Neural cell (in vitro differentiated cells): Measurements from ENCODE around the gene DGKK. TPM values are rescaled to one million over a fixed set of nuclear protein-coding genes. Genes with fewer than 3 reads are reported as not detected.

Experiments used
- H2AFZ ChIP-seq: fragments of 200-600, 300-800 bp; sonication (generic), shearing (Covaris generic); 2 replicates; pipeline ENCODE4 v1.6.0; 2014; ENCODE audit warnings: low read depth, mild to moderate bottlenecking, antibody characterized with exemption, low read length, moderate library complexity
- H3F3A ChIP-seq: fragments of 200-600 bp; shearing (Covaris generic); 2 replicates; pipeline ENCODE4 v1.6.1; 2016; ENCODE audit warnings: mild to moderate bottlenecking, moderate library complexity, mixed read lengths, antibody characterized with exemption, low read length; ENCODE audit not compliant: insufficient read depth, poor library complexity, severe bottlenecking
- H3K27ac ChIP-seq: fragments of 200-600, 300-800 bp; sonication (generic), shearing (Covaris generic); 2 replicates; pipeline ENCODE4 v1.5.1; 2014; ENCODE audit warnings: mild to moderate bottlenecking, low read length, moderate library complexity
- H3K27me3 ChIP-seq: fragments of 300-800, 200-600 bp; sonication (generic), shearing (Covaris generic); 2 replicates; pipeline ENCODE4 v1.6.0; 2014; ENCODE audit warnings: mild to moderate bottlenecking, low read depth, low read length, moderate library complexity; ENCODE audit not compliant: insufficient read depth
- H3K36me3 ChIP-seq: fragments of 300-800, 200-600 bp; sonication (generic), shearing (Covaris generic); 2 replicates; pipeline ENCODE4 v1.5.1; 2014; ENCODE audit warnings: mild to moderate bottlenecking, antibody characterized with exemption, low read length, moderate library complexity; ENCODE audit not compliant: insufficient read depth
- H3K4me2 ChIP-seq: fragments of 300-800, 200-600 bp; sonication (generic), shearing (Covaris generic); 2 replicates; pipeline ENCODE4 v1.6.0; 2014; ENCODE audit warnings: mild to moderate bottlenecking, low read length
- H3K4me3 ChIP-seq: fragments of 300-800, 200-600 bp; sonication (generic), shearing (Covaris generic); 2 replicates; pipeline ENCODE4 v1.5.1; 2014; ENCODE audit warnings: mild to moderate bottlenecking, low read length, moderate library complexity
- H3K79me2 ChIP-seq: fragments of 200-600 bp; shearing (Covaris generic); replicated peaks from 2 replicates; pipeline ENCODE4 v1.6.0; 2014; ENCODE audit warnings: mild to moderate bottlenecking, low read length, moderate library complexity; ENCODE audit not compliant: insufficient read depth
- H3K9ac ChIP-seq: fragments of 300-800, 200-600 bp; sonication (generic), shearing (Covaris generic); 2 replicates; pipeline ENCODE4 v1.6.1; 2016; ENCODE audit warnings: mild to moderate bottlenecking, low read length, mixed read lengths
- H3K9me2 ChIP-seq: fragments of 200-600 bp; shearing (Covaris generic); 2 replicates; pipeline ENCODE4 v1.6.1; 2016; ENCODE audit warnings: mild to moderate bottlenecking, low read length, mixed read lengths; ENCODE audit not compliant: insufficient read depth
- H3K9me3 ChIP-seq: fragments of 200-600, 300-800 bp; sonication (generic), shearing (Covaris generic); 2 replicates; pipeline ENCODE4 v1.6.1; 2016; ENCODE audit warnings: mild to moderate bottlenecking, mixed run types, low read length, moderate library complexity, mixed read lengths
- H4K20me1 ChIP-seq: fragments of 200-600 bp; shearing (Covaris generic); 2 replicates; pipeline ENCODE4 v1.6.1; 2016; ENCODE audit warnings: mild to moderate bottlenecking, mixed run types; ENCODE audit not compliant: insufficient read depth
- CTCF ChIP-seq: fragments of 450-650 bp; IDR thresholded peaks from 2 replicates; pipeline ENCODE4 v1.5.1; 2014; ENCODE audit warnings: antibody characterized with exemption, mild to moderate bottlenecking, moderate library complexity; ENCODE audit not compliant: poor library complexity, severe bottlenecking
- EP300 ChIP-seq: fragments of 450-650 bp; conservative IDR thresholded peaks from 2 replicates; pipeline ENCODE4 v1.6.1; 2014; ENCODE audit warnings: antibody characterized with exemption, mild to moderate bottlenecking, moderate library complexity; ENCODE audit not compliant: poor library complexity, severe bottlenecking
- EZH2 ChIP-seq: fragments of 200-600, 300-800 bp; shearing (Covaris generic), sonication (generic); IDR thresholded peaks from 2 replicates; pipeline ENCODE4 v1.6.1; 2014; ENCODE audit warnings: antibody characterized with exemption, low read length, borderline replicate concordance, mild to moderate bottlenecking; ENCODE audit not compliant: insufficient read depth, poor library complexity, severe bottlenecking
- MXI1 ChIP-seq: fragments of 450-650 bp; conservative IDR thresholded peaks from 2 replicates; pipeline ENCODE4 v1.6.1; 2014; ENCODE audit warnings: antibody characterized with exemption, mild to moderate bottlenecking; ENCODE audit not compliant: poor library complexity, severe bottlenecking
- POLR2AphosphoS5 ChIP-seq: IDR thresholded peaks from 2 replicates; pipeline ENCODE4 v1.6.1; 2012
- RAD21 ChIP-seq: fragments of 450-650 bp; conservative IDR thresholded peaks from 2 replicates; pipeline ENCODE4 v1.6.1; 2014; ENCODE audit warnings: antibody characterized with exemption, mild to moderate bottlenecking, moderate library complexity
- REST ChIP-seq: IDR thresholded peaks from 2 replicates; pipeline ENCODE4 v1.6.1; 2012; ENCODE audit warnings: borderline replicate concordance
- SMC3 ChIP-seq: fragments of 450-650 bp; conservative IDR thresholded peaks from 2 replicates; pipeline ENCODE4 v1.6.1; 2014; ENCODE audit warnings: antibody characterized with exemption, mild to moderate bottlenecking, moderate library complexity; ENCODE audit not compliant: poor library complexity
- TAF1 ChIP-seq: IDR thresholded peaks from 2 replicates; pipeline ENCODE4 v1.6.1; 2012; ENCODE audit warnings: low read depth
- polyA plus RNA-seq: library from polyadenylated mRNA; depleted of rRNA; stranded (reverse); fragments of >200 nt; gene quantifications from 2 replicates; pipeline ENCODE4 v1.2.3, GENCODE V29; 2014

Gene DGKK
- polyA plus RNA-seq, 1 donor from 2014 or later: 1.3 TPM

- H3F3A ChIP-seq: no peaks in the 10 kb centered on the region
- no peak for TF ChIP-seq CTCF
- no peak for TF ChIP-seq MXI1
- TF ChIP-seq RAD21: no peak
- no peak for TF ChIP-seq POLR2AphosphoS5
- TF ChIP-seq EP300: no peak
- TF ChIP-seq REST: no peak
- TF ChIP-seq EZH2: no peak
- no peak for TF ChIP-seq TAF1
- TF ChIP-seq SMC3: no peak
- H3K9ac ChIP-seq: no peak overlapping the region
- no peaks in the 10 kb centered on the region for H3K27me3 ChIP-seq
- no peak overlapping the region for H3K4me3 ChIP-seq
- H3K9me2 ChIP-seq: no peaks in the 10 kb centered on the region
- no peaks in the 10 kb centered on the region for H3K9me3 ChIP-seq
- H3K36me3 ChIP-seq: no peaks in the 10 kb centered on the region
- H4K20me1 ChIP-seq: no peaks in the 10 kb centered on the region
- no peaks in the 10 kb centered on the region for H3K79me2 ChIP-seq
- H2AFZ ChIP-seq: no peak overlapping the region
- no peak overlapping the region for H3K4me2 ChIP-seq
- no peak overlapping the region for H3K27ac ChIP-seq
These were observed 62.6 kb downstream of the DGKK start for GRCh38 chrX:50407976-50408375.

- Histone ChIP-seq H3K9me2 (no peaks in the 10 kb centered on the region), H3K4me3 (no peak overlapping the region), H3K36me3 (no peaks in the 10 kb centered on the region), H3K79me2 (no peaks in the 10 kb centered on the region), H3K9ac (no peak overlapping the region), H3K27me3 (no peaks in the 10 kb centered on the region), H4K20me1 (no peaks in the 10 kb centered on the region), H3K27ac (no peak overlapping the region), H3K9me3 (no peaks in the 10 kb centered on the region), H2AFZ (no peak overlapping the region), H3F3A (no peaks in the 10 kb centered on the region), H3K4me2 (no peak overlapping the region)
- TF ChIP-seq TAF1: no peak
- no peak for TF ChIP-seq SMC3
- TF ChIP-seq EZH2: no peak
These were observed 66.7 kb downstream of the DGKK start for GRCh38 chrX:50403903-50404302.

DNA sequence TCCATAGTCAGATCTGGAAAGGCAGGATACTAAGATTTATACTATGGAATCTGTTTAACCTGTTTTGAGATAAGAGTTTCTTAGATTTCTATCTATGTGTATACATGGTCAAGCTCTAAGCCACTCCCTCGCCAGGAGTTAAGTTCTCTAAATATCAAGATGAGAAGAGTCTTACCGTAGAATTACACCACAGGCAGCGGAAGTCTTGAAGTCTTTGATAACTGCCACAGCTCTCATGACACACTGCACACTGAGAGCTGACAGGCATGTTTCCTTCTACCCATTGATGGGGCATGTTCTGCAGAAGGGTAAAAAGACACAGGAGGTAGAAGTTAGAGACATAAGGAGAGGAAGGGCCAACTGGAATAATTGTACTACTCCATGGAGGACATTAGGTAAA lies 67.7 kb downstream of the DGKK start:
- Histone ChIP-seq H3K4me2 (no peak overlapping the region), H3K9me3 (no peaks in the 10 kb centered on the region), H4K20me1 (no peaks in the 10 kb centered on the region), H3K27me3 (no peaks in the 10 kb centered on the region), H3K9ac (no peak overlapping the region), H3K9me2 (no peaks in the 10 kb centered on the region), H3K4me3 (no peak overlapping the region), H3K79me2 (no peaks in the 10 kb centered on the region), H3F3A (no peaks in the 10 kb centered on the region), H2AFZ (no peak overlapping the region), H3K27ac (no peak overlapping the region), H3K36me3 (no peaks in the 10 kb centered on the region)
- TF ChIP-seq POLR2AphosphoS5: no peak
- no peak for TF ChIP-seq EP300
